ENCODE results near the gene IL36RN.

The IL36RN gene

DNA sequence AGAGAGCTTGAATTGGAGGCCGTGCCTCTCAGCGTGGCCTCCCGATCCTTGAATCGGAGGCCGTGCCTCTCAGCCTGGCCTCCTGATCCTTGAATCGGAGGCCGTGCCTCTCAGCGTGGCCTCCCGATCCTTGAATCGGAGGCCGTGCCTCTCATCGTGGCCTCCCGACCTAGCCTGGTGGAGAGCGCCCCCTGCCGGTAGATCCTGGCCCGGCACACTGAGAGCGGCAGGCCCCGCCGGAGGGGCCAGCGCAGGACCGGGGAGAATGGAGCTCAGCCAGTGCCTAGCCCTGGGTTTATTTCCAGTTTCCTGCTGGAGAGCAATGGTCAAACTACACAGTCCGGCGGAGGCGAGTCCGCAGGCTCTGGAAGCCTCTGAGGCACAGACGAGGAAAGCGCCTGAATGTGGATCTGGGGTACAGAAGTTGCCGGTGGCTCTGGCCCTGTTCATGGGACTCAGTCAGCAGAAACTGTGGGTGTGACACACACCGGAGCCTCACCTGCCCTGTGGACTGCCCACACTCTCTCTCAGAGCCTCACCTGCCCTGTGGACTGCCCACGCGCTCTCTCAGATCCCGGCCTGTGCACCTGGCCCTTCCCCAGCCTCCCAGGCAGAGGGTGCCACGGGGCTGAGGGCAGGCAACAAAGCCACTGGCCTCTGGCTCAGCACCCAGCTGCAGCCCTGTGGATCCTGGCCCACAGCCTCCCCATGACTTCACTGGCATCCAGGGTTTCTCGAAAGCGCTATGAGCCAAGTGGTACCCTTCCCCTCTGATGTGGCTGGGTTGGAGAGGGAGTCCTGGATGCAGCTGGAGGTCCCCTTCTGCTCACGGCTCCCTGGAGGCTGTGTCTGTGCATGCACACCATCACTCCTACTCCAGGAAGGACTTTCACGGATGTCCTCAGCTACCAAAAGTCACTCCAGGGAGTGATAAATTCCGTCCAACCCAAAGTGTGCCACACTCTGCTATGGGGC, 7.8 kb upstream of the IL36RN start:
- DNase-seq (no peak), ATAC-seq (no peak)

DNA sequence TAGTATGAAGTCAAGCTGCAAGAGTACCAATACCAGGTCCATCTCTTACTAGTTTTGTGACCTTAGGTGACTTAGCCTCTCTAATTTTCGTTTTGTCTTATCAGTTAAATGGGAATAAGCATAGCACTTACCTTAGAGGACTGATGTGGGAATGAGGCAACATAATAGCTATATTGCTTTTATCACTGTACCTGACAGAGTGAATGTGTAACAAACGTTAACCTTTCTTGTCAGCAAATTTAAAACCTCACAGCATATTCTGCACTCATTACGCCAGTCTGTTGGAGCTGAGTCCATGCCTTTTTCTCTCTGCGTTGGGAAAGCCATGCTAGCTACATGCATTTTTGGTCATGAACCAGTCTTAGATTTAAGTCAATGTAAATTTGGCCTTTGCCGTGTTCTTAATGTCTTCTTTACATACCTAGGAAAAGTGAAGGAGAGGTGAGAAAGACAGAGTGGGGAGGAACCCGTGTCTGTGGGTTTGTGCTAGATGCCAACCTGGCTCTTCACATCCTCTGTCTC, 6.5 kb upstream of the IL36RN start, which contains the start of gene IL36B:
IL36B (minus strand) TSS at position 472 of the 522 bp plus-strand sequence.
- no peak for DNase-seq
- ATAC-seq = no peak

GRCh38 chr2:113053666-113054065, 5.3 kb upstream of the IL36RN start:
- ATAC-seq = no peak
- no peak for DNase-seq

- ATAC-seq = no peak
Measured at GRCh38 chr2:113054066-113054465, 4.9 kb upstream of the IL36RN start.

GRCh38 chr2:113056521-113056920, 2.5 kb upstream of the IL36RN start:
- ATAC-seq = no peak
- no peak for DNase-seq

More at GRCh38 chr2:113054066-113054465, 4.9 kb upstream of the IL36RN start:
- no peak for DNase-seq

- no peak for DNase-seq
- ATAC-seq = no peak
Measured at GRCh38 chr2:113057117-113057516, 1.9 kb upstream of the IL36RN start.

GRCh38 chr2:113058411-113058994, 495 bp upstream of the IL36RN start:
- DNase-seq = no peak
- no peak for ATAC-seq

GRCh38 chr2:113060396-113060795, 1.4 kb downstream of the IL36RN start:
- ATAC-seq (no peak), DNase-seq (no peak)

GRCh38 chr2:113060796-113061195, 1.8 kb downstream of the IL36RN start:
- ATAC-seq = no peak

DNA sequence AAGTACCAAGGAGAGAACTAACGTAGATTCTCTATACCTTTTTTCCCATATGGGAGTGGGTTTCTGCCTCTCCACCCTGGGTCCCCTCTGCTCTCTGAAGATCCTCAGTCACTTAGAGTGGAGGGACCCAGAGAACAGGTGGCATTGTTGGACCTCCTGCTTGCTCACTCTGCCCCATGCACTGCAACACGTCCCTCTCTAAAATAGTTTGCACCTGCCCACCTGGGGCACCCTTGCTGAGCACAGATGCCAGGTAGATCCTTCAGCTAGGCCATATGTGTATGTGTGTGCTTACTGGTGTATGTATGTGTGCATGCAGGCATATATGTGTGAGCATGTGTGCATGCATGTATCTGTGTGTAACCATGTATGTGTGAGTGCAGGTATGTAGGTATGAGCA, 2.2 kb downstream of the IL36RN start:
- ATAC-seq = no peak
- no peak for DNase-seq

More at GRCh38 chr2:113060796-113061195, 1.8 kb downstream of the IL36RN start:
- DNase-seq = no peak

DNA sequence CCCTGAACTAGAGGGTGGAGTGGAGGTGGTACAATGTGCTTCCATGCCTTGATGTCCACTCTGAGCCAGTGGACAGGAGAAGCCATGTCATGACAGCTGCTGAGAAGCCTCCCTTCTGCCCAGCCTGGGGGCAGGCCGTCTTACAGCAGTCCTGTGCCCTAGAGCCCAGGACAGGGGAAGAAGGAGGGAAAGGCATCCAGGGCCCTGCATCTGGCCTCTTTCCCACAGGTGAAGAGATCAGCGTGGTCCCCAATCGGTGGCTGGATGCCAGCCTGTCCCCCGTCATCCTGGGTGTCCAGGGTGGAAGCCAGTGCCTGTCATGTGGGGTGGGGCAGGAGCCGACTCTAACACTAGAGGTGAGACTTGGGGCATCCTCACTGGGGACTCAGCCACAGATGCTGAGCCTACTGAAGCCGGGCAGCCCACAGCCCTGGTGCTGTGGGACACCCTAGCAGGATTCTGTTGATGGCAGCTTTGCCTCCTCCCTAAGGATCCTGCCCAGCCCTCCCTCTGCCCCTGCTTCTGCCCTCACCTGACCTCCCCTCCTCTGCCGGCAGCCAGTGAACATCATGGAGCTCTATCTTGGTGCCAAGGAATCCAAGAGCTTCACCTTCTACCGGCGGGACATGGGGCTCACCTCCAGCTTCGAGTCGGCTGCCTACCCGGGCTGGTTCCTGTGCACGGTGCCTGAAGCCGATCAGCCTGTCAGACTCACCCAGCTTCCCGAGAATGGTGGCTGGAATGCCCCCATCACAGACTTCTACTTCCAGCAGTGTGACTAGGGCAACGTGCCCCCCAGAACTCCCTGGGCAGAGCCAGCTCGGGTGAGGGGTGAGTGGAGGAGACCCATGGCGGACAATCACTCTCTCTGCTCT, 3.1 kb downstream of the IL36RN start:
- no peak for DNase-seq
- no peak for ATAC-seq

GRCh38 chr2:113064281-113064680, 5.3 kb downstream of the IL36RN start:
- no peak for ATAC-seq
- no peak for DNase-seq

DNA sequence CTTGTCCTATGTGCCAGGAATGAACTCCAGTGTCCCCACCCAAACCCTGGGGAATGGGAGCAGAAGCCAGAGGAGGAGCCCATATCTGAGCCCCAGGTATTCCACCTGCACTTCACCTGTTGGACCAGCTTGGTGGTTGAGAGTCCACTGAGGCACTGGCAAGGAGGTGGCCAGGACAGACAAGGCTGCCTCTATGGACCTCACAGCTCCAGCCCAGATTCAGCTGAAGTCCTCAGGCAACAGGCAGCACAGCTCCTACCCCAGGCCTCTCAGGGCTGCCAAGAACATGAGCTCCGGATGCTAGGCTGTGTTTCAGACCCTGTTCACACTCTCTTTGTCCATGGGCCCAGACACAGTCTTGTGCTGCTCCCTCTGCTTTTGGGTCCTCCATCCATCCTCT, 5.9 kb downstream of the IL36RN start:
- DNase-seq = no peak
- ATAC-seq = no peak

DNA sequence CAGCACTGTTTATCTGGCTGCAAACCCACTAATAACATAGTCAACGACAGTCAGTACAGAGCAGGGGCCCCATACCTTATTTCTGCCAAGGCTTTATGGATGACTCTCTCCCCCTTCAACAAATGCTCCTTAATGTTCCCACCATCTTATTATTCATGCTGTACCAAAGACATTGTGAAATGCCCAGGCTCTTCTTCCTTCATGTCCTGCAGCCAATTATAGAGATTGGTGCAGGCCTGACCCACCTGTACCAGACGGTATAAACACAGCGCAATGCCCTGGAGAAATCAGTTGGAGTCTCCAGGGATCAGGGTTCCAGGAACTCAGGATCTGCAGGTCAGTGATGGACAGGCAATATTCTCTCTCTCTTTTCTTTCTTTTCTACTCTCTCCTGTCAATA, 8.7 kb downstream of the IL36RN start, which contains the start of gene IL1F10:
IL1F10 (plus strand) TSS at position 290 of the 400 bp plus-strand sequence. CDS start 4,769 bp downstream, outside the sequence.
- ATAC-seq (no peak), DNase-seq (no peak)

- DNase-seq (no peak), ATAC-seq (no peak)
Measured at GRCh38 chr2:113068249-113068648, 9.3 kb downstream of the IL36RN start.

DNA sequence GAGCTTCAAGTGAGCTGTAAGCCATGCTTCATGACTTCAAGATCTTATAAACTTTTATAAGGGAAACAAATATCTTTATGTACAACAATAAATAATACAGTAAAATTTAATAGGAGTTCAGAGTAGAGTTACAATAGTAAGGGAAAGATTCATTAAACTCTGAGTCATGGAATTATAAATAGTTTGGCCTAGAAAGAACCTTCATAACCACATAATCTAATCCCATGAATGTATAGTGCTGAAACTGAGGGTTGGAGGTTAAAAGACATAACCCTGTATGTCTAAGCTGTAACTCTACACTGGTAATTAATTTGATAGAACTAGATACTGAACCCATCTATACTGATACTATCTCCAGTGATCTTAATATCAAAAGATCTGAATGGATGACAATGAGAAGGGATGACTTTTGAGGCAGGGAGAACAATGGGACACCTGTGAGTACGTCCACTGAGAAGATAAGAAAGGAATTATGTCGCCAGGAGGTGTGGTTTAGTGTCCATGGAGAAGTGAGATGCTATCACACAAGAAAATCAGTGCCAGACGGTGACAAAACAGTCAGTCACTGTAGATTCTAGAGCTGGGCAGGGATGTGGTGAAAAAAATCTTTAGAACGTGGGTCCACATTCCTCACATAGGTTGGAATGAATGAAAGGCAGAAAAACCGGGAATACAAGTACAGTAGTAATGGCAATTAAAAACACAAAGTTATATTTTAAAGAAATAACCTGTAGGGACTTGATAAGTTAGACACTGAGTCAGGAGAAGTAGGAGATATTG, 9.9 kb downstream of the IL36RN start:
- DNase-seq = no peak
- ATAC-seq = no peak

- DNase-seq (no peak), ATAC-seq (no peak)
Measured at GRCh38 chr2:113069676-113070605, 10.9 kb downstream of the IL36RN start.

GRCh38 chr2:113070606-113070975, 11.6 kb downstream of the IL36RN start:
- DNase-seq = no peak
- ATAC-seq = no peak

GRCh38 chr2:113072584-113072983, 13.6 kb downstream of the IL36RN start:
- DNase-seq = no peak

DNA sequence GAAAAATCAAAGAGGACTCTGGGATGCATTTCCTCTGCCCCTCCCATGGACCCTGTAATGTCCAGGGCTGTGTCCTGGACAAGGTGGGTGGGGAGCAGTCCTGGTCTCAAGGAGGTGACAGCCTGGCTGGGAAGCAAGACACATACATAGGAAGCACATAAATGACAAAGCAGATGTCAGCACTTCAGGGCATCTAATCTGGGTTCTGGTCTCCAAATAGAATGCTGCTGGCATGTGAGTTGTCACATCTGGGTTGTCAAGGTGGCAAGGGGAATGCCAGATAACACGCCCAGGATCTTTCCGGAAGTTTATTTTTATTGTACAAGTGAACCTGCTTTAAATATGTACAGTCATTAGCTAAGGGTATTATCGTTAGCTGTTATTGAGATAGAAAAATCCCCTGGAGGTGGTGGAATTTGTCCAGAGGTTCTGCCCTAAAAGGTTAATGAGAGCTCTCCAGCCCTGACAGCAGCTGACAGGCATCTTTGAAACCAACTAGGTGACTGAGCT, 14.4 kb downstream of the IL36RN start:
- ATAC-seq = no peak
- no peak for DNase-seq

More at GRCh38 chr2:113072584-113072983, 13.6 kb downstream of the IL36RN start:
- no peak for ATAC-seq
